AML-193 (cell line): Measurements from ENCODE around the gene PHAX.
"Not testable (repeated sequence)": the region's sequence is repeated elsewhere in the genome, so short reads cannot be mapped to it uniquely, and the experiment has no call there.

Experiments
- DNase-seq, 2 experiments: peaks; one replicate each; lab custom pipeline; 2025; lab: John Stamatoyannopoulos, UW

PHAX gene

GRCh38 chr5:126603402-126603991 is 2.8 kb downstream of the PHAX start:
- DNase-seq: no peak

DNA sequence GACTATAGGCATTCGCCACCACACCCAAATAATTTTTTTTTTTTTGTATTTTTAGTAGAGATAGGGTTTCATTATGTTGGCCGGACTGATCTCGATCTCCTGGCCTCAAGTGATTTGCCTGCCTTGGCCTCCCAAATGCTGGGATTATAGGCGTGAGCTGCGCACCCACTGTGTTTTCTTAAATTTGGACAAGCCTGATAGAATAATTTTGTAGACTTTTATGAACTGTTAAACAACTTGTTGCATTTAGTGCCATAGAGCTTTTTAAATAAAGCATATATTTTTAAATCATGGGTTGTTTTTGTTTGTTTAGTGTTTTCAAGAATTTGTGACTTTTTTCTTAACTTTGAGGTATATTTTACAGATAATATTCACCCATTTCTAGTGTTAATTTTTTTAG is 4.8 kb downstream of the PHAX start:
- DNase-seq: no peak

DNA sequence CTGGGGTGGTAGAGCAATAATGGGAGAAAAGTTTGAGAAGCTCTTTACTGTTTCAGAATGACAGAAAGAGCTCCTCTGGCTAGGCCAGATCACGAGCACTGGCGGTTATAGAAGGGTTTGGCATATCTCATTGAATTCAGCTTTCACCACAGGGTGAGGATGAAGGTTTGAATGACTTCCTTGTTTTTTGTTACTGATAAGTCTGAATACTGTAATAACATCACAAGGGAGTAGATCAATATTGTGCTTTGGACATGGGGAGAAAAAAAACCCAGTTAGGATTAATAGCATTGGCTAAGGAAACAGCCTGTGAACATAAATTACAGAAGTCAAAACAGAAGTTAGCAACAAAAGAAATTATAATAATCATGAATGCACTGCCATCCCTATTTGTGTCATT is 9.4 kb downstream of the PHAX start:
- no peak for DNase-seq

DNA sequence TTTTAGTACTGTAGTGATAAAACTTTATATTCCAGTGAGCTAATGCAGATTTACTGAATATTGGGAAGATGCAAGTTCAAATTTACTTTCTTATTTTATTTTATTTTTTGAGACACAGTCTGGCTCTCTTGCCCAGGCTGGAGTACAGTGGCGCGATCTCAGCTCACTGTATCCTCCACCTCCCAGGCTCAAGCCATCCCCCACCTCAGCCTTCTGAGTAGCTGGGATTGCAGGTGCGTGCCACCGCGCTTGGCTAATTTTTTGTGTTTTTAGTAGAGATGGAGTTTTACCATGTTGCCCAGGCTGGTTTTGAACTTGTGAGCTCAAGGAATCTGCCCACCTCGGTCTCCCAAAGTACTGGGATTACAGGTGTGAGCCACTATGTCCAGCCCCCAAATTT is 9.9 kb downstream of the PHAX start:
- DNase-seq: no peak

DNA sequence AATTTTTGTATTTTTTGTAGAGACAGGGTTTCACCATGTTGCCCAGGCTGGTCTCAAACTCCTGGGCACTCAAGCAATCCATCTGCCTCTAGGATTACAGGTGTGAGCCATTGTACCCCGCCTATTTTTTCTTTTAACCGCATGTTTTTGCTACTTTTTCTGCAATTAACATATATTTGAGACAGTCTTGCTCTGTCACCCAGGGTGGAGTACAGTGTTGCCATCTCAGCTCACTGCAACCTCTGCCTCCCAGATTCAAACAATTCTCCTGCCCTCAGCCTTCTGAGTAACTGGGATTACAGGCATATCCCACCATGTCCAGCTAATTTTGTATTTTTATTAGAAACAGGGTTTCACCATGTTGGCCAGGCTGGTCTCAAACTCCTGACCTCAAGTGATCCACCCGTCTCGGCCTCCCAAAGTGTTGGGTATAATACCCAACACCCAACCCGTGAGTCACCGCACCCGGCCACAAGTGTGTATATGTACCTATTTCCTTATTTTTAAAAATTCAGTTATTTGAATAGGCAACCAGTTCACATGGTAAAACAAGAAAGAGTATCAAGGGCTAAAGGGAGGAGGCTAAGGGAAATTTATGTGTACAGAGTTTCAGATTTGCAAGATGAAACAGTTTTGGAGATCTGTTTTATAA is 13.3 kb downstream of the PHAX start:
- DNase-seq: no peak

DNA sequence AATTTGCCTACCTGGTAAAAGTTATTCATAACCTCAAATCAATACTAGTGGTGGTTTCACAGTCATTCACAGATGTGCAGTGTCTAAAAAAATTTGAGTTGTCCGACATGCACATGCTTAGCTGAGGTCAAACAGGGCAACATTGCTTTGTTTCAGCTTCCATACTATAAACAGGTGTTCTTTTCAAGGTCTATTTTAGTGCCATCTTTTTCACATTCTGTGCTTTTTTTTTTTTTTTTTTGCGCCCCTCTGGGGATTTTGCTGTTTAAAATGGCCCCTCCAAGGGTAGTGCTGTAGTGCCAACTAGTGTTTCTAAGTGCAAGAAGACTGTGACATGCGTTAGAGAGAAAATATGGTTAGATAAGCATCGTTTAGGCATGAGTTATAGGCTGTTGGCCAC is 14.5 kb downstream of the PHAX start:
- DNase-seq: no peak

DNA sequence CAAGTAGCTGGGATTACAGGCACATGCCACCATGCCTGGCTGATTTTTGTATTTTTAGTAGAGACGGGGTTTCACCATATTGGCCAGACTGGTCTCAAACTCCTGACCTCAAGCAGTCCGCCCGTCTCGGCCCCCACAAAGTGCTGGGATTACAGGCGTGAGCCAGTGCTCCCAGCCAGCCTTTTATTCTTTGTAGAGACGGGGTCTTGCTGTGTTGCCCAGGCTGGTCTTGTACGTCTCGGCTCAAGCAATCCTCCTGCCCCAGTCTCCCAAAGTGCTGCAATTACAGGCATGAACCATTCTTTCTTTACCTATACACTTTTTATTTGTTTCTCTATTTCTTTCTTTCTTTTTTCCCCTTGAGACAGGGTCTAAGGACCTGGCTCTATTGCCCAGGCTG is 16.9 kb downstream of the PHAX start:
- not testable (repeated sequence) for DNase-seq

DNA sequence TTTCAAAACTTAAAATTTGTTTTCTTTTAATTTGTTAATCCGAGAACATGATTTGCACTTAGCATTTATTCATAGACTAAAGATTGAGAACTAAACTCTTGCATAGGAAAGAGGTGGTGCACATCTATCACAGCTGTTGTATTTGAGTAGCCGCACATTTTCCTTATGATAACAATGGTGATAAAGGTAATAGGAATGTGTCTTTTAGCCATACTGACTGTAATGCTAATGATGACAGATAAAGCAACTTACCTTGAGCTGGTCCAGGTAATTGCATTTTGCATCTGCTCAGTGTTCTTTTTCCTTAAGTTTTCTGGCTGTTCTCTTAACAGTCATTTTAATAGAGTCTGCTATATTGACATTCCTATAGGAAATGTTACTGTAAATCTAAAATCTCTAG is 19.0 kb downstream of the PHAX start:
- no peak for DNase-seq

GRCh38 chr5:126624534-126624933 is 23.8 kb downstream of the PHAX start:
- DNase-seq: no peak

DNA sequence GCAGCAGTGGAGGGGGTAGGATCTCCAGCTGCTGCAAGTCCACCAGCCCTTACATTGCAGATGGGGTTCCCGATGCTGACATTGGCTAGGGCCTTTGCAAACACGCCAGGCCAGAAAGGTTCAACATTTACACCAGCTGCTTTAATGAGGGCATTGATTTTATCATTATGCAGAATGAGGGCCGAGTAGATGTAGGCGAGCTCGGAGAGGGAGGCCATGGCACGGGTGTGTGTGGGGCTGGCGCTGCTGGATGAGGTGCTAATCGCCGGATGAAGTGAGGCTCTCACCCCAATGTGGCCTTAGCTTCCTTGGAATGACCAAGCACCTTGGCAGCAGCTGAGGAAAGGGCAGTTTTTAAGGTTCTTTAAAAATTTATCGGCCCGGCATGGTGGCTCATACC is 27.4 kb downstream of the PHAX start:
- DNase-seq: no peak

- DNase-seq: no peak
Measured at GRCh38 chr5:126631920-126632319, 31.2 kb downstream of the PHAX start.

DNA sequence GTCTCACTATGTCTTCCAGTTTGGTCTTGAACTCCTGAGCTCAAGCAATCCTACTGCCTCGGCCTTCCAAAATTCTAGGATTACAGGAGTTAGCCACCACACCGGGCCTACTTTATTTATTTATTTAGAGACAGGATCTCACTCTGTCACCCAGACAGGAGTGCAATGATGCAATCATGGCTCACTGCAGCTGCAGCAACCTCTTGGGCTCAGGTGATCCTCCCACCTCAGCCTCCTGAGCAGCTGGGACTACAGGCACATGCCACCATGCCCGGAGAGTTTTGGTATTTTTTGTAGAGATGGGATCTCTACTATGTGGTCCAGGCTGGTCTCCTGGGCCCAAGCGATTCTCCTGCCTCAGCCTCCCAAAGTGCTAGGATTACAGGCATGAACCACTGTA is 32.8 kb downstream of the PHAX start:
- DNase-seq: no peak

GRCh38 chr5:126635585-126635984 is 34.8 kb downstream of the PHAX start:
- no peak for DNase-seq

GRCh38 chr5:126636956-126637355 is 36.2 kb downstream of the PHAX start:
- DNase-seq: no peak

- DNase-seq: no peak
Measured at GRCh38 chr5:126640866-126641265, 40.1 kb downstream of the PHAX start.

DNA sequence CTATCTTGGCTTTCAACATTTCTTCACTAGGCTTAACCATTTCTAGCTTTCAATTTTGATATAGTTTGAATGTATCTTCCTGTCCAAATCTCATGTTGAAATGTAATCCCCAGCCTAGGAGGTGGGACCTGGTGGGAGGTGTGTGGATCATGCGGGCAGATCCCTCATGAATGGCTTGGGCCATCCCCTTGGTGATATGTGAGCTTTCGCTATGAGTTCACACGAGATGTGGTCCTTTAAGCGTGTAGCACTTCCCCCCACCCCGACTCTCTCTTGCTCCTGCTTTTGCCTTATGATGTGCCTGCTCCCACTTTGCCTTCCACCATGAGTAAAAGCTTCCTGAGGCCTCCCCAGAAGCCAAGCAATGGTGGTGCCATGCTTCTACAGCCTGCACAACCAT is 40.6 kb downstream of the PHAX start:
- no peak for DNase-seq

GRCh38 chr5:126645132-126645531 is 44.4 kb downstream of the PHAX start:
- no peak for DNase-seq

DNA sequence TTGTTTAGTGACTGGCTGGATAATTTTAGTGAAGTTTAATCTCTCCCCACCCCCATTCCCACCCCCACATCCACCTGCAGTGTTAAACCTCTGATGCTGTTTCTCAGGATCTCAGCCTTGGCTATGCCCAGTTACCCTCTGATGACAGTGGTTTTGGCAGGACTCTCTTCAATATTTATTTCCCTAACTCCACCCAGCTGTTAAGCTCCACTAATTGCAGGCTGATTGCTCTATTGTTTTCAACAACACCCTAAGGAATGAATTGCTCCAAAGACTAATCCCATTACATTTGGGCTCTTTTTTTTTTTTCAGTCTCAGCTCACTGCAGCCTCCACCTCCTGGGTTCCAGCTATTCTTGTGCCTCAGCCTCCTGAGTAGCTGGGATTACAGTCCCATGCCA is 46.3 kb downstream of the PHAX start:
- DNase-seq: no peak

- no peak for DNase-seq
Measured at GRCh38 chr5:126648471-126648870, 47.7 kb downstream of the PHAX start.

DNA sequence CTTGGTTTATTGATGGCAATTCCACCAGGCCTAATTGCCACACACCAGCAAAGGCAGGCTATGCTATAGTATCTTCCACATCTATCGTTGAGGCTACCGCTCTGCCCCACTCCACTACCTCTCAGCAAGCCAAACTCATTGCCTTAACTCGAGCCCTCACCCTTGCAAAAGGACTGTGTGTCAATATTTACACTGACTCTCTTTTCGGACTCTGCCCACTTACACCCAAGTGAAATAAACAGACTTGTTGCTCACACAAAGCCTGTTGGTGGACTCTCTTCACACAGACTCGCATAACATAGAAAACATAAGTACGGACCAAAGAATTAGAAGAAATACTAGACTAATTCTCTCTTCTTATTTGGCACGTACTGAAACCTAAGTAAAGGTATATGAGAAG is 48.3 kb downstream of the PHAX start:
- DNase-seq: not testable (repeated sequence)

DNA sequence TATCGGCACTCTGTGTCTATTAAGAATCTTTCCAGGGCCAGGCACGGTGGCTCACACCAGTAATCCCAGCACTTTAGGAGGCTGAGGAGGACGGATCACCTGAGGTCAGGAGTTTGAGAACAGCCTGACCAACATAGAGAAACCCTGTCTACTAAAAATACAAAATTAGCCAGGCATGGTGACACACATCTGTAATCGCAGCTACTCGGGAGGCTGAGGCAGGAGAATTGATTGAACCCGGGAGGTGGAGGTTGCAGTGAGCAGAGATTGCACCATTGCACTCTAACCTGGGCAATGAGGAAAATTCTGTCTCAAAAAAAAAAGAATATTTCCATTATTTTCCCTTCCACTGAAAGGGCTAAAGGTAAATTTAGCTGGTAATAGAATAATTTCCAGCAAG is 49.0 kb downstream of the PHAX start:
- not testable (repeated sequence) for DNase-seq

GRCh38 chr5:126650463-126650862 is 49.7 kb downstream of the PHAX start:
- no peak for DNase-seq

GRCh38 chr5:126651013-126651577 is 50.3 kb downstream of the PHAX start:
- no peak for DNase-seq
